Endometrial microvascular endothelial cells (primary cell): Measurements from ENCODE around the gene LRRC74B. TPM values are rescaled to one million over a fixed set of nuclear protein-coding genes. Genes with fewer than 3 reads are reported as not detected.

Source experiments
- in situ Hi-C: cut with HindIII; loops from 2 replicates; pipeline ENCODE4 v1.10.0; 2017; ENCODE audit warnings: low sequenced_read_pairs, low pct_unique_long_range_greater_than_20kb; ENCODE audit errors: inconsistent ontology term
- total RNA-seq: library from RNA; depleted of rRNA; stranded (reverse); fragments of >200 nt; gene quantifications from one replicate; pipeline ENCODE4 v1.2.3, GENCODE V29; 2015; ENCODE audit errors: inconsistent ontology term

LRRC74B gene
- total RNA-seq, 1 donor from 2014 or later = not detected

GRCh38 chr22:21012446-21013407 is 33.0 kb upstream of the LRRC74B start:
- in situ Hi-C loops = no loop called here

GRCh38 chr22:21013657-21014201 is 32.0 kb upstream of the LRRC74B start:
- in situ Hi-C loops = no loop called here

- in situ Hi-C loops = no loop called here
Measured at GRCh38 chr22:21014202-21014725, 31.5 kb upstream of the LRRC74B start.

GRCh38 chr22:21014726-21015465 is 30.9 kb upstream of the LRRC74B start, which contains the start of gene P2RX6:
TSS of gene P2RX6 (plus strand) at chr22:21015165. CDS start at chr22:21015175, 10 bp downstream.
- in situ Hi-C loops = no loop called here

GRCh38 chr22:21015466-21016006 is 30.2 kb upstream of the LRRC74B start:
- in situ Hi-C loops = no loop called here

- in situ Hi-C loops = no loop called here
Measured at GRCh38 chr22:21016644-21017420, 28.9 kb upstream of the LRRC74B start.

- in situ Hi-C loops = no loop called here
Measured at GRCh38 chr22:21018314-21018713, 27.4 kb upstream of the LRRC74B start.

GRCh38 chr22:21020802-21021429 is 24.8 kb upstream of the LRRC74B start:
- in situ Hi-C loops = no loop called here

- in situ Hi-C loops = no loop called here
Measured at GRCh38 chr22:21022507-21022906, 23.2 kb upstream of the LRRC74B start.

- in situ Hi-C loops = no loop called here
Measured at GRCh38 chr22:21022955-21023614, 22.7 kb upstream of the LRRC74B start.

GRCh38 chr22:21025266-21025665 is 20.5 kb upstream of the LRRC74B start:
- in situ Hi-C loops = no loop called here

GRCh38 chr22:21025763-21026755 is 19.7 kb upstream of the LRRC74B start:
- in situ Hi-C loops = no loop called here

GRCh38 chr22:21026783-21027692 is 18.7 kb upstream of the LRRC74B start:
- in situ Hi-C loops = no loop called here

- in situ Hi-C loops = no loop called here
Measured at GRCh38 chr22:21028277-21029251, 17.2 kb upstream of the LRRC74B start.
